Suprapubic skin (tissue), 4 donors: Measurements from ENCODE around the gene PCID2.

Experiments used
- EP300 ChIP-seq: sonication (generic); formaldehyde crosslinking; IDR thresholded peaks from one replicate; pipeline ENCODE4 v1.6.1; 2017; ENCODE audit warnings: antibody characterized with exemption
- POLR2A ChIP-seq, 2 donors: fragments of 450-650 bp; IDR thresholded peaks; one replicate each; pipeline ENCODE4 v1.6.1; 2017; ENCODE audit warnings: antibody characterized with exemption in 2 of 2, mild to moderate bottlenecking in 2 of 2, moderate library complexity in 2 of 2
- POLR2AphosphoS5 ChIP-seq, 3 donors: sonication (generic); formaldehyde crosslinking; IDR thresholded peaks; one replicate each; pipeline ENCODE4 v1.6.1; 2017; ENCODE audit warnings: antibody characterized with exemption in 3 of 3
- TF ChIP-seq, protein P1 (sequence below), 2 donors: fragments of 200-600 bp in 1 of 2; fragments of 450-650 bp in 1 of 2; sonication (generic) in 1 of 2; IDR thresholded peaks; one replicate each; pipeline ENCODE4 v1.5.1; 2016 to 2019; ENCODE audit warnings: antibody characterized with exemption in 2 of 2, mild to moderate bottlenecking in 1 of 2, moderate library complexity in 1 of 2

- TF ChIP-seq, protein P1, sequence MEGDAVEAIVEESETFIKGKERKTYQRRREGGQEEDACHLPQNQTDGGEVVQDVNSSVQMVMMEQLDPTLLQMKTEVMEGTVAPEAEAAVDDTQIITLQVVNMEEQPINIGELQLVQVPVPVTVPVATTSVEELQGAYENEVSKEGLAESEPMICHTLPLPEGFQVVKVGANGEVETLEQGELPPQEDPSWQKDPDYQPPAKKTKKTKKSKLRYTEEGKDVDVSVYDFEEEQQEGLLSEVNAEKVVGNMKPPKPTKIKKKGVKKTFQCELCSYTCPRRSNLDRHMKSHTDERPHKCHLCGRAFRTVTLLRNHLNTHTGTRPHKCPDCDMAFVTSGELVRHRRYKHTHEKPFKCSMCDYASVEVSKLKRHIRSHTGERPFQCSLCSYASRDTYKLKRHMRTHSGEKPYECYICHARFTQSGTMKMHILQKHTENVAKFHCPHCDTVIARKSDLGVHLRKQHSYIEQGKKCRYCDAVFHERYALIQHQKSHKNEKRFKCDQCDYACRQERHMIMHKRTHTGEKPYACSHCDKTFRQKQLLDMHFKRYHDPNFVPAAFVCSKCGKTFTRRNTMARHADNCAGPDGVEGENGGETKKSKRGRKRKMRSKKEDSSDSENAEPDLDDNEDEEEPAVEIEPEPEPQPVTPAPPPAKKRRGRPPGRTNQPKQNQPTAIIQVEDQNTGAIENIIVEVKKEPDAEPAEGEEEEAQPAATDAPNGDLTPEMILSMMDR (IDR thresholded peaks at IDR 0.05) = no peak
- TF ChIP-seq POLR2A (IDR thresholded peaks at IDR 0.05) = no peak
- TF ChIP-seq EP300 = no peak
- TF ChIP-seq POLR2AphosphoS5 (IDR thresholded peaks at IDR 0.05) = no peak
These were observed 18.5 kb upstream of the PCID2 start for GRCh38 chr13:113226873-113227450.
